Fibroblast of villous mesenchyme (primary cell): ENCODE data around the gene STIM1. TPM values are rescaled to one million over a fixed set of nuclear protein-coding genes. Genes with fewer than 3 reads are reported as not detected.

ENCODE experiments used
- DNase-seq: peaks from one replicate; pipeline ENCODE4 v3.0.0-alpha.2; 2010; ENCODE audit warnings: low read depth
- H3K4me3 ChIP-seq: 2 replicates; pipeline ENCODE4 v1.5.1; 2011; ENCODE audit warnings: low read depth, mild to moderate bottlenecking, low read length
- CTCF ChIP-seq: IDR thresholded peaks from 2 replicates; pipeline ENCODE4 v1.5.1; 2012; ENCODE audit warnings: low read depth, mild to moderate bottlenecking, low read length; ENCODE audit not compliant: insufficient read depth
- total RNA-seq: library from RNA; depleted of rRNA; stranded (reverse); fragments of >200 nt; gene quantifications from 2 replicates; pipeline ENCODE4 v1.2.3, GENCODE V29; 2012

Gene STIM1
- total RNA-seq, 1 donor = 36.7 TPM

- peak; percentile 82 for TF ChIP-seq CTCF
- peak; percentile 85 for DNase-seq
- H3K4me3 ChIP-seq = peak overlapping the region; percentile 86
Measured at GRCh38 chr11:3841426-3842350, 13.8 kb upstream of the STIM1 start.

GRCh38 chr11:3843326-3843725 lies 12.1 kb upstream of the STIM1 start:
- no peak overlapping the region for H3K4me3 ChIP-seq
- TF ChIP-seq CTCF = no peak
- no peak for DNase-seq

- H3K4me3 ChIP-seq = no peak overlapping the region
- TF ChIP-seq CTCF = no peak
- no peak for DNase-seq
Measured at GRCh38 chr11:3845246-3845645, 10.2 kb upstream of the STIM1 start.

- TF ChIP-seq CTCF = no peak
- DNase-seq = no peak
- no peak overlapping the region for H3K4me3 ChIP-seq
Measured at GRCh38 chr11:3845670-3846069, 9.8 kb upstream of the STIM1 start.

- TF ChIP-seq CTCF = peak; percentile 73
- no peak overlapping the region for H3K4me3 ChIP-seq
- DNase-seq = peak; percentile 52
Measured at GRCh38 chr11:3849297-3849874, 6.1 kb upstream of the STIM1 start.

- no peak for DNase-seq
- H3K4me3 ChIP-seq = no peak overlapping the region
- TF ChIP-seq CTCF = no peak
Measured at GRCh38 chr11:3853545-3853842, 2.0 kb upstream of the STIM1 start.
